ENCODE data around the gene PRDM1. TPM values are rescaled to one million over a fixed set of nuclear protein-coding genes. Genes with fewer than 3 reads are reported as not detected.

Gene PRDM1
- polyA plus RNA-seq, 1 experiment: 3.7 TPM

- POLR2A ChIA-PET: no interaction called here
- Histone ChIP-seq H3K9me3 (ENCODE audit: control insufficient read depth, insufficient read depth, low read length) (no peaks in the 10 kb centered on the region), H3K4me3 (ENCODE audit: low read depth, low read length) (no peak overlapping the region), H3K27me3 (ENCODE audit: control insufficient read depth, insufficient read depth, low read length) (no peaks in the 10 kb centered on the region), H3K27ac (ENCODE audit: low read depth, low read length) (no peak overlapping the region)
- no peak for DNase-seq (ENCODE audit: low read depth, low spot score)
- CTCF ChIA-PET: no interaction called here
- TF ChIP-seq, protein P1, sequence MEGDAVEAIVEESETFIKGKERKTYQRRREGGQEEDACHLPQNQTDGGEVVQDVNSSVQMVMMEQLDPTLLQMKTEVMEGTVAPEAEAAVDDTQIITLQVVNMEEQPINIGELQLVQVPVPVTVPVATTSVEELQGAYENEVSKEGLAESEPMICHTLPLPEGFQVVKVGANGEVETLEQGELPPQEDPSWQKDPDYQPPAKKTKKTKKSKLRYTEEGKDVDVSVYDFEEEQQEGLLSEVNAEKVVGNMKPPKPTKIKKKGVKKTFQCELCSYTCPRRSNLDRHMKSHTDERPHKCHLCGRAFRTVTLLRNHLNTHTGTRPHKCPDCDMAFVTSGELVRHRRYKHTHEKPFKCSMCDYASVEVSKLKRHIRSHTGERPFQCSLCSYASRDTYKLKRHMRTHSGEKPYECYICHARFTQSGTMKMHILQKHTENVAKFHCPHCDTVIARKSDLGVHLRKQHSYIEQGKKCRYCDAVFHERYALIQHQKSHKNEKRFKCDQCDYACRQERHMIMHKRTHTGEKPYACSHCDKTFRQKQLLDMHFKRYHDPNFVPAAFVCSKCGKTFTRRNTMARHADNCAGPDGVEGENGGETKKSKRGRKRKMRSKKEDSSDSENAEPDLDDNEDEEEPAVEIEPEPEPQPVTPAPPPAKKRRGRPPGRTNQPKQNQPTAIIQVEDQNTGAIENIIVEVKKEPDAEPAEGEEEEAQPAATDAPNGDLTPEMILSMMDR (IDR thresholded peaks at IDR 0.05; ENCODE audit: low read depth, low read length): no peak
These were observed 33.9 kb downstream of the PRDM1 start for GRCh38 chr6:106120006-106120405.

- H3K9me3 ChIP-seq (ENCODE audit: control insufficient read depth, insufficient read depth, low read length): no peaks in the 10 kb centered on the region
- no peak for DNase-seq (ENCODE audit: low read depth, low spot score)
- no peak overlapping the region for H3K4me3 ChIP-seq (ENCODE audit: low read depth, low read length)
- TF ChIP-seq, protein P1 (IDR thresholded peaks at IDR 0.05; ENCODE audit: low read depth, low read length): no peak
- CTCF ChIA-PET: no interaction called here
- no peaks in the 10 kb centered on the region for H3K27me3 ChIP-seq (ENCODE audit: control insufficient read depth, insufficient read depth, low read length)
- POLR2A ChIA-PET: no interaction called here
- no peak overlapping the region for H3K27ac ChIP-seq (ENCODE audit: low read depth, low read length)
These were observed 34.3 kb downstream of the PRDM1 start for GRCh38 chr6:106120406-106120805.

GRCh38 chr6:106122306-106122918 is 36.3 kb downstream of the PRDM1 start:
- no peak overlapping the region for H3K27ac ChIP-seq (ENCODE audit: low read depth, low read length)
- TF ChIP-seq, protein P1 (IDR thresholded peaks at IDR 0.05; ENCODE audit: low read depth, low read length): no peak
- H3K9me3 ChIP-seq (ENCODE audit: control insufficient read depth, insufficient read depth, low read length): no peaks in the 10 kb centered on the region
- no peak overlapping the region for H3K4me3 ChIP-seq (ENCODE audit: low read depth, low read length)
- CTCF ChIA-PET: no interaction called here
- no peak for DNase-seq (ENCODE audit: low read depth, low spot score)
- no peaks in the 10 kb centered on the region for H3K27me3 ChIP-seq (ENCODE audit: control insufficient read depth, insufficient read depth, low read length)
- POLR2A ChIA-PET: interaction anchor here (0.5 kb wide), 1 partner anchor 939 kb away, joined by 7 read pairs; no protein-coding TSS in a partner anchor

DNA sequence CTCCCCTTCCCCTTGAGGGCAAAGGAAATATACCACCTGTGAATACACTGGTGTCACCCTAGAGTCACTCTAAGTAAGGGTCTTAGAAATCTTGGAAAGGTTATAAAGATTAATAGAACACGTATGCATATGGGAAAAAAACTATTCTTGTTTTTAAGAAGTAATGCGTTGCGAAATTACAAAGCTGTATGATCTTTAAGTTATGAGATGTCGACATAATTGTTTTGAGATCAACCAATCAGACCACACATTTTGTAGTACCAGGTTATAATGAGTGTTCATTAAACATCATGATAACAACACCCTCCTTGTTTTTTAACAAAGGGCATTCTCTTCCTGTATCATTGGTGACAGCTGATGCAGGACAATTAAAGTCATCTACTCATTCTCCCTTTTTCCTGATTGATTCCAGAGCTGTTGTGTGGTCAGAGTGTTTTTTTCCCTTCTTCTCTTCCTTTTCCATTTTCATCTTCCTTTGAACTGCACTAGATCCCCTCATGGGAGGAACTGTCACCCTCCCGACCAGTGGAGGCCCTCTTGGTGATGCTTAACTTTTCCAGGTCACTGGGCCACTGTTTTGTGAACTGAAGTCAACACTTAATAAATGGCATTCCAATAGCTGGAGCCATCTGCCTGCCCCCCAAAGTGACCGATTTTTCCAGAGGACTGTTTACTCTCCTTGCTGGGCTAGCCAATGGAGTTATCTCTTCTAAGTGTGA is 37.0 kb downstream of the PRDM1 start:
- ChIA-PET POLR2A (no interaction called here), CTCF (no interaction called here)
- no peak overlapping the region for H3K4me3 ChIP-seq (ENCODE audit: low read depth, low read length)
- no peaks in the 10 kb centered on the region for H3K9me3 ChIP-seq (ENCODE audit: control insufficient read depth, insufficient read depth, low read length)
- TF ChIP-seq, protein P1 (IDR thresholded peaks at IDR 0.05; ENCODE audit: low read depth, low read length): no peak
- H3K27me3 ChIP-seq (ENCODE audit: control insufficient read depth, insufficient read depth, low read length): no peaks in the 10 kb centered on the region
- no peak overlapping the region for H3K27ac ChIP-seq (ENCODE audit: low read depth, low read length)
- DNase-seq (ENCODE audit: low read depth, low spot score): no peak

DNA sequence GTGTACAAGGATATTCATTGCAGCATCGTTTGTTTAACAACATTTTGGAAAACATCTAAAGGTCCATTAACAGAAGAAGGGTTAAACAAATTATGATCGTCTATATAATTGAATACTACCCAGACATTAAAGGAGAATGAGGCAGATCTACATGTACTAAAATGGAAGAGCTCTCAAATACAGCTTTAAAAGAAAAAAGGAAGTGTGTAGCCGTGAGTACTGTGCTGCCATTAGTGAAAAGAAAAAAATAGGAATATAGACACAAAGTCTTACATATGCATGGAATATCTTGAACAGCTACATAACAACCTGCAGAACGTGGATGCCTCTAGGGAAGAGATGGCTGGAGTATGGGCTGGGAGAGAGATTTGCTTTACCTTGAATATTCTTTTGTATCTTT is 37.9 kb downstream of the PRDM1 start:
- no peak for DNase-seq (ENCODE audit: low read depth, low spot score)
- TF ChIP-seq, protein P1 (IDR thresholded peaks at IDR 0.05; ENCODE audit: low read depth, low read length): no peak
- no peak overlapping the region for H3K27ac ChIP-seq (ENCODE audit: low read depth, low read length)
- ChIA-PET POLR2A (no interaction called here), CTCF (interaction anchor here (1.0 kb wide), 1 partner anchor 9 kb away, joined by 3 read pairs; no protein-coding TSS in a partner anchor)
- no peak overlapping the region for H3K4me3 ChIP-seq (ENCODE audit: low read depth, low read length)
- H3K27me3 ChIP-seq (ENCODE audit: control insufficient read depth, insufficient read depth, low read length): no peaks in the 10 kb centered on the region
- H3K9me3 ChIP-seq (ENCODE audit: control insufficient read depth, insufficient read depth, low read length): no peaks in the 10 kb centered on the region

Data from AG04450 (cell line).